ENCODE data around the gene FMNL2.

The FMNL2 gene

GRCh38 chr2:152598975-152599759 is 264.2 kb downstream of the FMNL2 start:
- DNase-seq: no peak

- DNase-seq: no peak
Measured at GRCh38 chr2:152600051-152600657, 265.2 kb downstream of the FMNL2 start.

- no peak for DNase-seq
Measured at GRCh38 chr2:152600697-152601096, 265.7 kb downstream of the FMNL2 start.

- DNase-seq: no peak
Measured at GRCh38 chr2:152602750-152603149, 267.8 kb downstream of the FMNL2 start.

- DNase-seq: no peak
Measured at GRCh38 chr2:152603166-152603565, 268.2 kb downstream of the FMNL2 start.

- no peak for DNase-seq
Measured at GRCh38 chr2:152606081-152606480, 271.1 kb downstream of the FMNL2 start.

GRCh38 chr2:152606941-152607340 is 272.0 kb downstream of the FMNL2 start:
- DNase-seq: no peak

- no peak for DNase-seq
Measured at GRCh38 chr2:152607793-152608300, 272.9 kb downstream of the FMNL2 start.

GRCh38 chr2:152609154-152609553 is 274.2 kb downstream of the FMNL2 start:
- DNase-seq: no peak

GRCh38 chr2:152609699-152610098 is 274.7 kb downstream of the FMNL2 start:
- no peak for DNase-seq

GRCh38 chr2:152611458-152612231 is 276.7 kb downstream of the FMNL2 start:
- DNase-seq: peak; percentile 98 to 99

- peak; percentile 17 for DNase-seq
Measured at GRCh38 chr2:152613235-152613634, 278.3 kb downstream of the FMNL2 start.

- no peak for DNase-seq
Measured at GRCh38 chr2:152615177-152615576, 280.2 kb downstream of the FMNL2 start.

GRCh38 chr2:152617456-152618192 is 282.6 kb downstream of the FMNL2 start:
- no peak for DNase-seq

GRCh38 chr2:152618193-152618564 is 283.2 kb downstream of the FMNL2 start:
- no peak for DNase-seq

- no peak for DNase-seq
Measured at GRCh38 chr2:152620208-152620607, 285.2 kb downstream of the FMNL2 start.

- no peak for DNase-seq
Measured at GRCh38 chr2:152620985-152621384, 286.0 kb downstream of the FMNL2 start.

- DNase-seq: no peak
Measured at GRCh38 chr2:152622219-152622618, 287.2 kb downstream of the FMNL2 start.

GRCh38 chr2:152623076-152623740 is 288.2 kb downstream of the FMNL2 start:
- no peak for DNase-seq

- DNase-seq: no peak
Measured at GRCh38 chr2:152623775-152624174, 288.8 kb downstream of the FMNL2 start.

- no peak for DNase-seq
Measured at GRCh38 chr2:152624805-152625204, 289.8 kb downstream of the FMNL2 start.

GRCh38 chr2:152626911-152627339 is 292.0 kb downstream of the FMNL2 start:
- DNase-seq: no peak
